Stimulated activated CD4-positive, alpha-beta T cell treated with anti-CD3 and anti-CD28 coated beads, Interleukin-2, amount 100 ng/mL, for 48 hours (primary cell): ENCODE measurements around the gene THADA.
"Not testable (repeated sequence)": the region's sequence is repeated elsewhere in the genome, so short reads cannot be mapped to it uniquely, and the experiment has no call there.

ENCODE experiments used
- DNase-seq, 2 donors: peaks; one replicate each; pipeline ENCODE4 v3.0.0-alpha.2; 2020

The THADA gene

GRCh38 chr2:43321446-43321845 lies 274.4 kb downstream of the THADA start:
- no peak for DNase-seq

- no peak for DNase-seq
Measured at GRCh38 chr2:43319541-43319940, 276.3 kb downstream of the THADA start.

DNA sequence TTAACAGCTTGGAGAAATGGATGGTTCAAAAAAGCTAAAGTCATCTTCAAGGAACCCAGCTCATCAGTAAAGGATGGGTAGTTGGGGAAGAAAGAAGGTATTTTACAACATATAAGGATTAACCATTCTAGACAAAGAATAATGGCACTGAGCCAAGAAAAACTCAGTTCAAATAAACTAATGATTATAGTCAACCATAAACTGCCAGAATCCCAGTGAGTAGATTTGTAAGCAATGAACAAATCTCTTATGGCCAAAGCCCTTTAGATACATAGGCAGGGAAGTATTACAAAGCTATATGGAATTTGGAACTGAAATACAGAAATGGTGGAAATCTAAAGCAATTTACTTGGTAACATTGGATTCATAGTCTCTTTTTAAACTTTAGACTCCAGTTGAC lies 277.0 kb downstream of the THADA start:
- DNase-seq, result no peak

DNA sequence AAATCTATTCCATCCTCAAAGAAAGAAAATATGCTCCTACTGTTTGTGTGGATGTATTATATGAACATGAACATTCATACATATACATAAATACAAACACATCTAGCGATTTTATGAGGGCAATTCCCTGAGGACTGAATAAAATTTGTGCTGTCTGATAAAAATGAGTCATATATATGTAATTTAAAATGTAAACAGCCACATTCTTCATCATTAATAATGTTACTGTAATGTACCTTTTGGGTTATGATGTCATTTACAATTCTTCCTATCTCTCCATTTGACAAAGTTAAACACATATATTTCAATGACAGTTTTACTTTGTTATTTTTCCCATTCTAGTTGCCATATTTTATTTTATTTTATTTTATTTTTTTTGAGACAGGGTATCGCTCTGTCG lies 278.2 kb downstream of the THADA start:
- DNase-seq, result no peak

DNA sequence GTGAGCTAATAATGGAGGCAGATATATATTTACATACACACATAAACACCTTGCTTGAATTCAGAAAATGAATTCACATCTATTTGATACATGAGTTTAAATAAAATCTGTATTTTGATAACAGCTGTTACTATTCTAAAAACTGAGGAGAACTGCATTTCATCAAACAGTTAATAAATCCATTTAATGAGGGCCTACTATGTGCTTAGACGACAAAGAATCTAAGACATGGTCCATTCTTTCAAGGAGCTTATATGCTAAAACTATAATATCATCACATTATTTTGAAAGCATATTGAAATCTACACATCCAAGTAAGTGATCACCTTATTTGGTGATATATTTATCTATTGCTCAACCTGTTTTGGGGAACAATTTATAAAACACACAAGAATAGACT lies 278.6 kb downstream of the THADA start:
- no peak for DNase-seq

- DNase-seq, result no peak
Measured at GRCh38 chr2:43315482-43315881, 280.4 kb downstream of the THADA start.

GRCh38 chr2:43314299-43314927 lies 281.4 kb downstream of the THADA start:
- DNase-seq, result no peak

DNA sequence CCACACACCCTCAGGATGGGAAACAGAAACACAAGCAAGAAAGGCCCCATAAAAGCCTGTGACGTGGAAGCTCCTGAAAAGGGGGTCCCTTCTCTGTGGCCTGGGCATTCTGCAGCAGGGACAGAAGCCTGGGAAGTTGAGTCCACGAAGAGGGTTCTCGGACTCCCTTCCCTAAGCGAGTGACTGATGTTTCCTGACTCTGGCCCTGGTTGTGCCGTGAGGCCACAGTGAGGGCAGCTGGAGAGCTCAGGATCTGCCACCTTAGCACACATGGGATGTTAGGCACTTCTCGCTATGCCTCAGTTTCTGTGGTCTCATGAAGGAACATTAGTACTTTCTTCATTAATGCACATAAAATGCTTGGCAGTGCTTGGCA lies 282.2 kb downstream of the THADA start:
- DNase-seq, result no peak

GRCh38 chr2:43312755-43313641 lies 282.8 kb downstream of the THADA start:
- no peak for DNase-seq

DNA sequence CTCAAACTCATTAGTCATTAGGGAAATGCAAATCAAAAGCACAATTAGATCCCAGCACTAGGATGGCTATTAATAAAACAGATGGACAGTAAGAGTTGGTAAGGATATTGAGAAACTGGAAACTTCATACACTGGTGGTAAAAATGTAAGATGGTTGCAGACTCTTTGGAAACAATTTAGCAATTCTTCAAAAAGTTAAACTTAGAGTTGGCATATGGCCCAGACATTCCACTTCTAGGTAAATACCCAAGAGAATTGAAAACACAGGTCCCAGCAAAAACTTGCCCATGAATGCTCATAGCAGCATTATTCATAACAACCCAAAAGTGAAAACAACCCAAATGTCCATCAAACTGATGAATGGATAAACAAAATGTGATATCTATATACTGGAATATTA lies 284.6 kb downstream of the THADA start:
- DNase-seq, result no peak

DNA sequence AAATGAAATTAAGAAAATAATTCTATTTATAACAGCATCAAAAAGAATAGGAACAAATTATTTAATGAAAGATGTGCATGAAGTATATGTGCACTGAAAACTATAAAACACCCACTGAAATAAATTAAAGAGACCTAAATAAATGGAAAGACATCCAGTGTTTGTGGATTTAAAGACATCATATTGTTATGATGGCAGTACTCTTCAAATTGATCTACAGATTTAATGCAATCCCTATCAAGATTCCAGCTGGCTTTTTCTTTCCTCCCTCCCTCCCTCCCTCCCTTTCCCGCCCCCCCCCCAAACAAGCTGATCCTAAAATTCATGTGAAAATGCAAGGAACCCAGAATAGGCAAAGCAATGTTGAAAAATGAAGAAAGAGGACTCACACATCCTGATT lies 285.9 kb downstream of the THADA start:
- DNase-seq, result no peak

GRCh38 chr2:43307973-43308372 lies 287.9 kb downstream of the THADA start:
- no peak for DNase-seq

DNA sequence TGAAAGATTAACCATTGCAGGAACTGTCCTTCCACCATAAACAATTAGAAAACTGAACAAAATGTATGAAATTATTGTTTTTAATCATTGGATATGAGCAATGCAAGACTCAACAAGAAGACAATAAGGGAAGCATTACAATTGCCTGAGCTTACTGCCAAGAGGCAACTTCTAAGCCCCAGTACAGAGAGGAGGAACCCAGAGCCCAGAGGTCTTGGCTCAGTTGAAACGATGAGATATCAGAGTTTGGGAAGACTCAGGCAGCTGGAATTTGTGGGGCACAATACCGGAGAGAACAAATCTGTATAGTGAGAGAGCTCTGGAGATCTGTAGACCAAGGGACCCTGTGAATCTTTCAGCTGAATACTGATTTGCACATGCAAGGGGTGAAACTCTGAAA lies 288.8 kb downstream of the THADA start:
- no peak for DNase-seq

- DNase-seq, result no peak
Measured at GRCh38 chr2:43306197-43306596, 289.6 kb downstream of the THADA start.

GRCh38 chr2:43305517-43305916 lies 290.3 kb downstream of the THADA start:
- no peak for DNase-seq

DNA sequence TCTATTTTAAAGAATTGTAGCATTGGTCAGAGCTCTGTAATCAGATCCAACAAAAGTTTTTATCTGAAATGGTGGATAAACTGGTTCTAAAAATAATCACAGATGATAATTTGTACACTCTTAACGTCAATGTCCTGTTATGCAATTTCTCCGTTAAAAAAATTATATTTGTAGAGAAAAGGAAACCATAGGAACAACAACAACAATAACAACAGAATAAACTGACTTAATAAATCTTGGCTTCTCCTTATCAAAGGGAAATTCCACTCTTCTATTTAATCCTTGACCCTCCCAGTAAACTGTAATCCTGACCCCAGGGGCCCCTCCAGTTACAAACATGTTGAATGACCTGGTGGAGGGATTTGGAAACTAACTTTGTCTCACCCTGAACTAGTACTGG lies 290.8 kb downstream of the THADA start:
- DNase-seq, result no peak

- DNase-seq, result no peak
Measured at GRCh38 chr2:43303889-43304288, 291.9 kb downstream of the THADA start.

DNA sequence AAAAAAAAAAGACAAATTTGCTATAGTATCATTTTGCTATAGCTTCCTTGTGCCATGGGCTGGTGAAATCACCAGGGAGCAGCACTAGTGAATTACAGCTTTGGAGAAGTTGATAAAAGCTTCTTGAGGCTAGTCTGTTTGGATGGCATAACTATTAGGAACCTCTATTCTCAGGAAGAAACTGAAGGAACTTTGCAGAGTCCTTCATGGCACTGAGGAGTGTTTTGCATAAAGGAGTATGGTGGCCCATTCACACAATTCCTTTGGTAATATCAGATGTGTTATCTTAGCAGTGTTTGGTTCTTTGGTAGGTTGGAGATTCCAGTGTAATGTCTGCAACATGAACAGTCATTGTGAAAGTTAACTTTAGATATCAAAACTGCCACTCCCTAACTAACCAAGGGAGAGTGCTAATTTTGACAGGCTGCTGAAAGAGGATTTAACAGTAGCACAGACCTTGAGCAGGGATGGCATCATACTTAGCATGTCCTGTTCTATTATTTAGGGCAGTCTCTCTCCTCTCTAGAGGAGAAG lies 292.8 kb downstream of the THADA start:
- DNase-seq, result no peak

DNA sequence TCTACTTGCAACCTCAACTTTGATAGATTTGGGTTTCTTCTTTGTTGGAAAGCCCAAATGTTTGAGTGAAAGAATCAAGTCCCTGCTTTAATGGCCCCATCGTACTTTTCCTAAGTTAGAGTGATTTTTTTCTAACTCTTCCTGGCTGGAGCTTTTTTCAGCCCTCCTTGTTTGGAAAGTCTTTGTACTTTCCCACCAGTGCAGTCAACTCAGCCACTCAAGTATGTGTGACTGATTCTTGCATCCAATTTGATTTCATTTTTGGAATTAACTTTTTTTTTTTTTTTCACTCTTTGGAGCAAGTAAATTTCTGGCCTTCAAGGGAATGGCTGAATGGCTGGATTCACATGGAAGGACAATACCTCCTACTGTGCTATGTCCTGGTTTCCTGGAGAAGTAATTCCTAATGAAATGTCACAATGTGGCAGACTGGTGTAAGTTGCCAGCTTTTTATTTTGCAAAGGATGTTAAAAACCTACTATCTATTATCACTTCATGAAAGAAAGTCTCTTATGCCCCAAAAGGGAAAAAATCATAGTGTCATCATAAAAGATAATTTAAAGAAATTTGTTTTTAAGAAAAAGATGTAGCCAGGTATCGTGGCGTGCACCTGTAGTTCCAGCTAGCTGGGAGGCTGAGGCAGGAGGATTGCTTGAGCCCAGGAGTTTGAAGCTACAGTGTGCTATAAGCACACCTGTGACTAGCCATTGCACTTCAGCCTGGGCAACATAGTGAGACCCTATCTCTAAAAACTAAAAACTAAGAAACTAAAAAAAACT lies 293.5 kb downstream of the THADA start:
- no peak for DNase-seq

- DNase-seq, result no peak
Measured at GRCh38 chr2:43300781-43301583, 294.9 kb downstream of the THADA start.

DNA sequence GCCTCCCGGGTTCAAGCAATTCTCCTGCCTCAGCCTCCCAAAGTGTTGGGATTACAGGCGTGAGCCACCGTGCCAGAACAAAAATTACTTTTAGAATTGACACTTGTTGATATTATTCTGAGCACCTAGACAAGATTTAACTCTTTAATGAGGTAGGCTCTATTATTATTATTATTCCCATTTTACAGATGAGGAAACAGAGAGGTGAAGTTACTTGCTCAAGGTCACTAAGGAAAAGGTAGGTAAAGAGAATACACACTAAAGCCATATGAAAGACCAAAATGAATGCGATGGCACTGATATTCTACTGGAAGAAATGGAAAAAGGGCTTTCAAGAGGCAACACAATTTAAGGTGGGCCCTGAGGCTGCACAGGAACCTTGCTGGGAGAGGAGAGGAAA lies 295.6 kb downstream of the THADA start:
- no peak for DNase-seq

DNA sequence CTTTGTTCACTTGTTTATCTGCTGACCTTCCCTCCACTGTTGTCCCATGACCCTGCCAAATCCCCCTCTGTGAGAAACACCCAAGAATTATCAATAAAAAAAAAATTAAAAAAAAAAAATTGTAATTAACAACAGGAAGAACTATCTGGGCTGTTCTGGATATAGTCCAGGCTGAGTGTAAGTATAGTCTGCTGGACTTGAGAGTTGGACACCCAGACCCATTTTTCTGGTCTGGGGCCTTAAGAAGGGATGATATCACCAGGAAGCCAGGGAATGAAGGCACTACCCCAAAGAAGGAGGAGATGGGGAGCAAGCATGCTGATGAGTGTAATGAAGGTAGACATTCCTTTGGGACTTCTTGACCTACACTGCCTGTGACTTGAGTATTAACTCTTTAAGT lies 297.3 kb downstream of the THADA start:
- no peak for DNase-seq

GRCh38 chr2:43297740-43298139 lies 298.1 kb downstream of the THADA start:
- DNase-seq, result not testable (repeated sequence)
